ENCODE data around the gene SF3B2.
"Not testable (repeated sequence)": the region's sequence is repeated elsewhere in the genome, so short reads cannot be mapped to it uniquely, and the experiment has no call there.

The SF3B2 gene

DNA sequence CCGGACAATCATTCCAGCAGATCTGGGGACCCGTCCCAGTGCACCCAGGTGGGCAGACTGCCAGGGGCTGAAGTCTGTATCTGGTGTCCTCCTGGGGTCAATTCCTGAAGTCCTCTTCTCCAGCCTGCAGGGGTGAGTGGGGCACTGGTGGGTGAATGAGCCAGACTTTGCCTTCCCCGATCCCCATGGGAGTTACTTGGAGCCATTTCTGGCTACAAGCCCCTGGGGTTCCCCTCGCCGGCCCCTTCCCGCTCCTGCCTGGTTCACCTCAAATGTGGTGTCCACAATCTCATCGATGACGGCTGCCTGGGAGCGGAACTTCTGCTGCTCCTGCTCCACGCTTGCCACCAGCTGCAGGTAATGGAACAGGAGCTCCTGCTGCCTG, 35.4 kb upstream of the SF3B2 start:
- DNase-seq, result no peak

DNA sequence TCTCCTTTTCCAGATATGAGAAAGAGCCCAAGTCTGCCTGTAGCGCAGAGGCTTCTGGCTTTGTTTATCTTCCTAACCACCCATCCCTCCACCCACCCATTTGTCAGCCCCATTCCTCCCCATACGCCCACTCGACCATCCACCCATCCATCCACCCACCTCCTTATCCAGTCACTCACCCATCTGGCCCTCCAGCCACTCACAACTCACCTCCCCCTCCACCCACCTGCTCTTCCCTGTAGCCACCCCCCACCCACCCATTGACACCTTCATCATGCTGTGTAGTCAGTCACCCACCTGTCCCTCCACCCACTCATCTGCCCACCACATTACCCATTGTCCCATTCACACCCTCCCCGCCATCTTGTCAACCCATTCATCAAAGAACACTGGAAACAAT, 34.8 kb upstream of the SF3B2 start:
- no peak for DNase-seq

DNA sequence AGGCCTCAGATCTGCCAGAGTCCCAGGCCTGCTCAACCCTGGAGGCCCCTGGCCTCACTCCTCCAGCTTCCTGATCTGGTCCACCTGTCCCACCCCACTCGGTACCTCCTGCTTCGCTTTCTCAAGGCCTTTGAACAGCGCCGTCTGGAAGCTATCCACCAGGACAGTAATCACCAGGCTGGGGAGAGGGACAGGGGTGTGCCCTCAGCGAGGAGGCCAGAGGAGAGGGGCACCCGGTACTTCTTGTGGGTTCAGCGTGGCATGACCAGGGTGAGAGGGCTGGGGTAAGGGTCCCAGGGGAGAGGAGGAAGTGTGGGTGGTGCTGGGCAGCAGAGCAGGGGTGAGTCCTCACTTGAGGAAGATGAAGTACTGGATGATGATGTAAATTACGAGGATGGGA, 32.0 kb upstream of the SF3B2 start:
- no peak for DNase-seq

DNA sequence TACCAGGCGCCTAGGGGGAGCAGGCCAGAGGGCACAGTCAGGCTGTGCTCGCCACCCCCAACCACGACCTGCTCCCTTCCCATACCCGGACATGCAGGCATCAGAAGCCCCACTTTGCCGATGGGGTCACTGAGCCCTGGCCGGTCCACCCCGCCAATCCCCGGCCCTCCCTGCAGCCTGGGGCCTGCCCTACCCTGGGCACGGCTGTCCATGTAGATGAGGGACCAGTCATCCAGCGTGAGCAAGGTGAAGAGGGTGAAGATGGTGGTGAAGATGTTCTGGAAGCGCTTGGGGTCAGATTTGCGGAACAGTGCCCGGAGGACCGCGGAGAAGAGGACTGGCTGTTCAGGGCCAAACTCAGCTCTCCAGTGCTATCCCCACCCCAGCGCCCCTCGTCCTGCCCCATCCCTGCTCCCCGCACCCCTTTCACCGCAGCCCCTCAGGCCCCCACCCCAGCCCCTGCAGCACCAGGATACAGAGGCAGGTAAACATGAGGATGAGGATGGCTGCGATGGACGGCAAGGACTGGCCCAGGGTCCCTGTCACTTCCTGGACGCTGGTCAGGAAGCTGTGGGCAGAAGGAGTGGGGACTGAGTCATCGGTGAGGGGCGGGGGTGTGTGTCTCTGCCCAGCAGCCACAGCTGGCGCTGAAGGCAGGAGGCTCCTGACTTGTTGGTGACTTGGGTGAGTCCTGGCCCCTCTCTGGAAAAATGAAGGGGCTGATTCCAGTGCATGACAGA, 31.4 kb upstream of the SF3B2 start:
- no peak for DNase-seq

DNA sequence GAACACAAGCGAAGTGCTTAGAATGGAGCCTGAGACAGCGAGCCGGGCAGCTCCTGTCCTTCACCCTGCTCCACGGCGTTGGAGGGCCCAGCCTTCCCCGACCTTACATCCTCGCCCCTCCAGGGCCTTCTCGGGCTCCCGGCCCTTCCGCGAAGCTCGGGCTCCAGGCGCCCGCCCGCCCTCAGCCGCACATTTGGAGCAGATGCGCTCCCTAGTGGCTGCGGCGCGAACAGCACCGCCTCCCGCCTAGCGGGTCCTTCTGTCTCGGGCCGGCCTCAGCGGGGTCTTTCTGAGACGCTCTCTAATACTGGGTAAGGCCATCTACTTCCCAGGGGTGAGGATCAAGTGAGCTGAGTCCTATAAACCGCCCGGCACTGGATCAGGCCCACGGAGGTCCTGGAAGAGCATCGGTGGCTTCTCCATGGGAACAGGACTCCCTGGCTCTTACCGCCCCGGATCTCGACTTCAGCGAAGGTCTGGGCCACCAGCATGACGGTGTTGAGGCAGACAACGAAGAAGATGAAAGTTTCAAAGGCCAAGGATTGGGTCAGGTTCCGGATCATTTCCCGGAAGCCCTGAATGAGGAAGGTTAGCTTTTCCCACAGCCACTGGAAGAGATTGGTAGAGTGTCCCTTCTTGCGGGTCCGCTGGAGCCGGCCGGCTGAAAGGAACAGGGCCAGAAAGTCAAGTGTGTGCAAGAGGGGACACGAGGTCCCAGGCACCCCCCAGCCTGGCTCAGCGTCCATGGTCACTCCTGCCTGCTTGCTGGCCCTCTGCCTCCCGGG, 29.6 kb upstream of the SF3B2 start:
- DNase-seq, result no peak

DNA sequence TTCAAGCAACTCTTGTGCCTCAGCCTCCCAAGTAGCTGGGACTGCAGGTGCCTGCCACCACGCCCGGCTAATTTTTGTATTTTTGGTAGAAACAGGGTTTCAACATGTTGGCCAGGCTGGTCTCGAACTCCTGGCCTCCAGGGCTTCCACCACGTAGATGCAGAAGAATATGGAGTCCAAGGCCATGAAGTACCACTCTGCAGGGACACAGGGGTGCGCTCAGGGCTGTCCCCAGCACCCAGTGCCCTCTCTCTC, 29.1 kb upstream of the SF3B2 start:
- not testable (repeated sequence) for DNase-seq

DNA sequence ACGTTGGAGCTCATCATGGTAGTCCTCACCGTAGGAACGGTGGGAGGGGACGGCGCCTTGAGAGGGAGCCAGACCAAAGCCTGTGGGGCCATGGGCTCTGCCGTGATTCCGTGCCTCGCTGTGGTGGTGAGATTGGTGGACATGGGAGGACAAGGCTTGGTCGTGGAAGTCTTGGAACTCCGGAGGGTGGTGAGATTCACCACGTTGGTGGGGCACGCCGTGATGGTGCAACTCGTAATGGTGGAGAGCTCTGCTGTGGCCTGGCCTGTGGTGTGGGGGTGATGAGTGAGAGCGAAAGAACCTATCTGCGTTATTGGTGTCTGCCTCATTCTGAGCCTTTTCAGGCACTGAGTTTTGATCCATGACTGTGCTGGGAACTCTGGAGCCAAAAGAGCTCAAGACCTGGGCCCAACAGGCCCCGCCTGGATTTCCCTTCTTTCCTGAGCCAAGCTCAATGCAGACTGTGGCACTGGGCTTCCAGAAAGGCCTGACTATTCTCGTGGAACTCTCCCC, 26.1 kb upstream of the SF3B2 start, which contains the start of gene CATSPER1:
Gene CATSPER1, minus strand, starts transcription at position 463 of the 513 bp plus-strand sequence. Its CDS starts 100 bp downstream, at position 363.
- no peak for DNase-seq

DNA sequence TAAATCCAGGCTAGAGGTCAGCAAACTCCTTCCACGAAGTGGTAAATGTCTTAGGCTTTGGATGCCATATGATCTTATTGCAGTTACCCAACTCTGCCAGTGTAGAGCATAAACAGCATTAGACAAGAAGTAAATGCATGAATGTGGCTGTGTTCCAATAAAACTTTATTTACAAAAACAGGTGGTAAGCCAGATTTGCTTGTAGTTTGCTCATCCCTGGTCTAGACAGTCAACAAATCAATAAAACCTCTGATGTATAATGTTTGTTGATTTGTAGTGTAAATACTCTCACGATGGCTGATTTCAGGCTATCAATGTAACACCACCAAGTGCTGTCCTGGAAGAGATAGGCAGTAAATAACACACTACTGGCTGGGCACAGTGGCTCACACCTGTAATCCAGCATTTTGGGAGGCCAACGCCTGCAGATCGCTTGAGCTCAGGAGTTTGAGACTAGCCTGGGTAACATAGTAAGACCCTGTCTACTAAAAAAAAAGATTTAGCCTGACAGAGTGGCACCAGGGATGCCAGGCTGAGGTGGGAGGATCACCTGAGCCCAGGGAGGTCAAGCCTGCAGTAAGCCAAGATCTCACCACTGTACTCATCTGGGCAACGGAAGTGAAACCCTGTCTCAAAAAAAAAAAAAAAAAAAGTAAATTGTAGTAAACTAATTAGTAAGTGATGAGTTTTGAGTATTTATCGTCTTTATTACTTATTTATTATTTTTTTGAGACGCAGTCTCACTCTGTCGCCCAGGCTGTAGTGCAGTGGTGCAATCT, 19.0 kb upstream of the SF3B2 start:
- DNase-seq, result no peak

DNA sequence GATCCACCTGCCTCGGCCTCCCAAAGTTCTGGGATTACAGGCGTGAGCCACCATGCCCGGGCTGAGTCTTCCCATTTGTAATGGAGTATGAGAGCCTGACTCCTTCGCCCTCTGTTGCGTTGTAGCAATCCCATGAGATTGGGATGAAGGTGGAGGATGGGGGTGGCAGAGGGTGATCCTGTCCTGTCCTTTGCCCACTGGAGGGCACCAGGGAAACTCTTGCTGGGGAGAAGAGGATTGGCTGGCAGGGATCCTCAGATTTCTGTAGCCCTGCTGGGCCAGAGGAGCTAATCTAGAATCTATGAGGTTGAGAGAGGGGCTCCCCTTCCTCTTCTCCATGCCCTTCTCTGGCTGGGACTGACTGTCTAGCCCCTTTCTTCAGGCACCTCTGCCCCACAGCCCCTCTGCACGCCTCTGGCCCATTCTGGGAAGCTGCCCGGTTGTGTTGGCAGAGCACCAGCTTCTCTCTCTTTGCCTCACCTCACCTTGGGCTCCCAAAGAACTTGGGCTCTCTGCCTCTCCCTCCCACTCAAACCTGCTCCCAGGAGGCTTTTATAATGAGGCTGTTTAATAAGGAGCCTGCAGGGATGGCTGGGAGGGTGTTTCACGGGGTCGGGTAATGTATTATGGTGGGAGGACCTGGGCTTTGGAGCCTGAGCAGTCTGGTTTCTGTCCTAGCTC, 16.4 kb upstream of the SF3B2 start:
- no peak for DNase-seq

DNA sequence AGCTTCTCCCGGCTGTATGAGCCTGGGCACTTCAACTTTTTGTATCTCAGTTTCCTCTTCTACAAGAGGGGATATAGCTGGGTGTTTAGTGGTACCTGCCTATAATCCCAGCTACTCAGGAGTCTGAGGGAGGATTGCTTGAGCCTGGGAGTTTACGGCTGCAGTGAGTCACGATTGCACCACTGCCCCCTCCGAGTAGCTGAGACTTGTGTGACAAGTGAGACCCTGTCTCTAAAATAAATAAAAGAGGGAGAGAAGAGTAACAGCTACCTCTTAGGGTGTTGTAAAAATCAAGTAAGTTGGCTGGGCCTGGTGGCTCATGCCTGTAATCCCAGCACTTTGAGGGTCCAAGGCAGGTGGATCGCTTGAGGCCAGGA, 15.8 kb upstream of the SF3B2 start:
- no peak for DNase-seq

DNA sequence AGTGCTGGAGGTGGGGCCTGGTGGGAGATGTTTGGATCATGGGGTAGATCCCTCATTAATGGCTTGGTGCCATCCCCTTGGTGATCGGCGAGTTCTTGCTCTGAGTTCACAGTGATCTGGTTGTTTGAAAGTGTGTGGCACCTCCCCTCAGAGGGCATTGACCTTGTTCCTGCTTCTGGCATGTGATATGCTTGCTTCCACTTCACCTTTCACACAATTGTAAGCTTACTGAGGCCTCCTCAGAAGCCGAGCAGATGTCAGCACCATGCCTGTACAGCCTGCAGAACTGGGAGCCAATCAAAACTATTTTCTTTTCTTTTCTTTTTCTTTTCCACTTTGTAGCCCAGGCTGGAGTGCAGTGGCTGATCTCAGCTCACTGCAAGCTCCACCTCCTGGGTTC, 14.8 kb upstream of the SF3B2 start:
- no peak for DNase-seq

DNA sequence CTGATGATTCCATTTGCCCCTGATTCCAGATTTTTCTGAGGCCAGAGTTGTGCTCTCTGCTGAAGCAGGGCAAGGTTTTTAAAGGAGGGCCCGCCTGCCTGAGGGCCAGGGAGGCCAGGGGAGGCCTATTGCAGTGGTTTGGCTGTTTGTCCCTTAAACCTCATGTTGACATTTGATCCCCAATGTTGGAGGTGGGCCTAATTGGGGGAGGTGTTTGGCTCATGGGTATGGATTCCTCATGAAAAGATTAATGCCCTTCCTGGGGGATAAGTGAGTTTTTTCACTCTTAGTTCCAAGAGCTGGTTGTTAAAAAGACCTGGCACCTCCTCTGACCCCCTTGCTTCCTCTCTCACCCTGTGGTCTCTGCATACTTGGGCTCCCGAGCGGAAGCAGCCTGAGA, 12.4 kb upstream of the SF3B2 start:
- no peak for DNase-seq

DNA sequence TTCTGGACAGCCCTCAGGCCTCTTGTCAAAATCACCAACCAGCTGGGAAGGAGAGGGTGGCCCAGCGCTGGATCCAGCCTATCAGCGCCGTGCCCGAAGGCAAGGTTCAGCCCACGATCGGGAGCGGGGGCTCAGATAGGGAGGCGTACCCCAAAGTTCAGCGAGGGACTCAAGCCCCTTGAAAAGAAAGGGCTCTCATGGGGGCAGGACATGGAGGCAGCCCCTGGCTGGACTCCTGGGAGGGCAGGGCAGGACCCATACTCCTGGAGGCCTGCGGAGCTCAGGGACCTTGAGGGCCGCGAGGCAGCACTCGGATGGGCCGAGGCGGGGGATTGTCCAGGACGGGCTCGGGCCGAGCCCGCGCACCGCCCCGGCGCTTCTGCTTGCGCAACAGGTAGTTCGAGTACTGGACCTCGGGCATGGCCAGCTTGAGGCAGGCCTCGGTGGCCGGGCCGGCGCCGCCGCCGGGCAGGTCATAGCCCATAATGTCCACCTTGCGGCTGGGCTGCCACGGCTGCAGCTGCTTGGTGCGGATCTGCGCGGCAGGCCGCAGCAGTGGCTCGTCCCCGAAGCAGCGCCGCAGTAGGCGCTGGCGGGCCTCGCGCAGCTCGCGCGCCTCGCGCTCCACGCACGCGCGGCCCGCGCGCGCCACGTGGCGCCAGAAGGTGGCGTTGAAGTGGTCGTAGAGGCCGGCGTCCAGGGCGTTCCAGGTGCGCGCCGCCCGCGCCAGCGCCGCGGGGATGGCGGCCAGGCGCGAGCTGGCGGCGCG, 9.8 kb upstream of the SF3B2 start:
- DNase-seq, result no peak

DNA sequence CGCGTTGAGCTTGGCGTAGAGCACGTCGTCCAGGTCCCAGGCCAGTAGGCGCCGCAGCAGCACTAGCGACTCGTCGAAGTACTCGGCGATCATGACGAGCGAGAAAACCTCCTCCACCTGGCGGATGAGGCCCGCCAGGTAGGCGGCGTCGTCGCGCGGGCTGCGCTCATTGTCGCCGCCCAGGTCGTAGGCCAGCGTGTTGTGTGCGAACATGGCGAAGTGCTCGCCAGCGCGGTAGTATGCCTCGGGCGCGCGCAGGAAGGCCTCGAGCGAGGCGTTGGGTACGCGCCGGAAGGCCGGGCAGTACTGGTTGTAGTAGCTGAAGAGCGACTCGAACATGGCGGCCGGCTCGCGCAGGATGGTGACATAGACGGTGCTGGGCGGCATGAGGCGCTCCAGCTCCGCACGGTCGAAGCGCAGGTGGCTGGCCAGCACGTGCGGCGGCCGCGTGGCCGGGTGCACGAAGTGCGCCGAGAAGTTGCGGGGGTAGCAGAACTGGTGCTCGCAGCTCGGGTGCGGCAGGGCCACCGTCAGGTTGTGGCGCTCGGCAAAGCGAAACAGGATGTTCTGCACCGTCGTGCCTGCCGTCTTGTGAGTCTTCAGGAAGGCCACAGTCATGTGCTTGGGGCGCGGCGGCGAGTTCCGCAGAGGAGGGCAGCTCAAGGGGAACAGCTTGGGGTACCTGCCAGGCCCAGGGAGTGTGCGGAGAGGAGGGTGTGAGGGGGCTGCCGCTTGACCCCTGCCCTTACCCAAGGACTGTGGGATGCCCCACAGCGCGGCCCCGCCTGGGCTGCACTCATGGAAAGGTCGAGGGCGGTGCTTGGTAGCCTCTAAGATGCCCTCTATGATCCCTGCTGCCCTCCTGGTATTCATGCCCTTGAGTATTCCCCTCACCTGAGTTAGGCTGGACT, 8.9 kb upstream of the SF3B2 start:
- no peak for DNase-seq

DNA sequence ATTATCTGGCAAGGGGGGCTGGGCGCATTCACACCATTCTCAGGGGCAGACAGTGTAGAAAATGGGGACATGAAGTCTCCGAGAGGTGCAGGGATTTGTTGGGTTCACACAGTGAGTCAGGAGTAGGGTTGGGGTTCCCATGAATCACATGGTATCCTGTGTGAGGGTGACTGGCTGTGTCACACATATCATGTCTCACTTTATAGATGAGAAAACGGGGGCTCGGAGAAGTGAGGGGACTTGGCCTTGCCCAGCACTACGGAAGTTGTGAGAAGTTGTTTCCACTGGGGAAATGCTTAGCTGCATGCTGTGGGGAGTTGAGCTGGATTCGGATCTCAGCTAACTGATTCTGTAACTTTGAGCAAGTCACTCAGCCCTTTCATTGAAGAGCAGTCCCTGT, 7.4 kb upstream of the SF3B2 start:
- no peak for DNase-seq

DNA sequence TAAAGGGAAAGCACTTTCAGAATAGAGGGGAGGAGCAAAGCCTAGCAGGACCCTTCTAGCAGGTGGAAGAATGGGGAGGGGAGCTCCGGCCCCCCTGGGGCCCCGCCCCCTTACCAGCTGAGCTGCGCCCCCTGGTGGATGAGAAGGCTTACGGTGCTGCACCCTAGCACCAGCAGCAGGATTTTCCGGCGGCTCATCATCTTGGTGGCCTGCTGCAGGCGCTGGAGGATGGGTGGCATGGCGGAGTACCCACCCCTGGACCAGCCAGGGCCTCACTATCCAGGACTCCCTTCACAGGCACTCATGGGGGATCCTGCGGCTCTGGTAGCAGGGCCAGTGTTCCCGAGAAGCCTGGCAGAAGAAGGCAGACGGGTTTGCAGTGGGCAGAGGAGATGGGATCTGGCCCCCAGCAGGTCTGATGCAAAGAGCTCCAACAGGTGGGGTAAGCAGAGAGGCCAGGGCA, 7.0 kb upstream of the SF3B2 start:
- DNase-seq, result peak; percentile 14

DNA sequence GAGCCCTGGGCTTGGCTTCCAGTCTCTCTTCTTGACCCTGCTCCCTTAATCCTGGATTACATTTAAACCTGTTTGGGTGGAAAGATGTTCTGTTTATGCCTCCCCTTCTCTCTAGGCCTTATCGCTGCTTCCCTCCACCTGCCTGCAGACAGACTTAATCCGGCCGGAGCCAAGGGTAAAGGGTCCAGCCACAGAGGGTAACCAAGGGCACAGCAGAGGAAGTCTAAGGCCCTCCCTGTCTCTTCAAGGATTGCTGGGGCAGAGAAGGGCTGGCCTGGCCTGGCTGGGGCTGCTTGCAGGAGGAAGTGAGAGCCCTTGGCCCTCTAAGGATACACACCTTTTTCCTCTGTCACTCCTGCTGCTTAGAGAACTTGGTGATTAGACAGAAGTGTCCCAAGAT, 5.3 kb upstream of the SF3B2 start:
- DNase-seq, result no peak

DNA sequence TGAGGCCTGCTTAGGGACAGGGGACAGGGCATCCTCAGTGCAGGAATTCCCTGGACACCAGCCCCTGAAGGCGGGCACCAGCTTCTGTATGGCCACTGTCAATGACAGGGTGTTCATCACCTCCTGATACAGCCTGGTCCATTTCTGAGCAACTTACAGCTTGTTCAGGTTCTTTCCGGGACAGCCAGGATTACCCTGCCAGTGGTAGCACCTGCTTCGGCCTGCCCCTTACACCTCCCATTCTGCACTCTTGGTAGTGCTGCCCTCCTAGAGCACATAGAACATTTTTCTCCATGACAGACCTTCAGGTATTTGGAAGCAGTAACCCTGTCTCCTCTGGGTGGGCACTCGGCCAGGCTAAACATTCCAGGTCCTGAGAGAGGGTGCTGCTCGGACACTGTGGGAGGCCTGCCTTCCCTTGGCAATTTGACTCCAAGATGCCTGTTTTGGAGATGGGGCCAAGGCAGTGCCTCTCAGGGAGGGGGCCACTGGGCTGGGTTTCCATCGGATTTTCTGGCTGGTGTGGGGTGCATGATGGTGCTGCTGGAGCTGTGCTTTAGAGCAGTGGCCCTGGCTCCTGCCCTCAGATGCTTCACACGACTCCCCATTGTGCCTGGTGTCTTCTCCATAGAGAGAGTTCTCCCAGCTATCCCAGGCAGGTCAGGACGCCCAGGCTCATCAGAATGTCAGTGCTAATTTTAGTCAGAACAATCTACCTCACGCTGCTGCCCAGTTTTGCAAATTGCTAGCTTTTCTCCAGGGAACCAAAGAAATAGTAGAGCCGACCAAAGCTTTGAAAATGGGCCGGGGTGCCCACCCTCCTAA, 4.4 kb upstream of the SF3B2 start:
- no peak for DNase-seq

DNA sequence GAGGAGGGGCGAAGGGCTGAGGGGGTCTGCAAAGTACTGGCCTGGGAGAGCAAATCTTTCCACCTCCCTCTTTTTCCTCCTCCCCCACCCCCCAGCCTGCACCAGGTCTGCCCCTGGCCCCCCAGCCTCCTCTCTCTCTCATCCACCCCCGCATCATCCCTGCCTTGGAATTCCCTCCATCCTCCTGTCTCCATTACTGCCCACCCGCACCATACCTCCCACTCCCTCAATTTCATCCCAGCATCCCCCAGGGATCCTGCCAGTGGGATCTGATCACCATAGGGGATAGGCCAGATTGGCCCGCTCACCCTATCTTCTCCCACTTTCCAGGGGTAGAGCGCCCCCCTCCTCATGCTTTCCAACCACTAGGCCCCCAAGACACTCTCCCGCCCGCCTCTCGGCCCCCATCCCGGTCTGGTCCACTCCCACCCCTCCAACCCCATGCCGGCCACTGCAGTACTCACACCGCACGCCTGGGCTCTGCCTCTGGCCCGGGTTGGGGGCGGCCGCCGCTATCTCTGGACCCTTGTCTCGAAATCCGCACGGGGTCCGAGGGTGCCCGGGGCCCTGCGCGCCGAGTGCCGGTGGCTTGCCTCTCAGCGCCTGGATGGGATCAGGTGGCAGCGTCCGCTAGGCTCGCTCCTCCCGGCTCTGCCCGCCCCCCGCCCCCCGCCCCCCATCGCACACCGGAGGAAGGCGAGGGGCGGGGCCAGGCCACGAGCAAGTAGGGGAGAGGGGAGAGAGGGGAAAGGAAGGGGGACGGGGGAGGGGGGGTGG, 3.4 kb upstream of the SF3B2 start, which contains the start of gene GAL3ST3:
Gene GAL3ST3, minus strand, starts transcription at position 615 of the 777 bp plus-strand sequence. CDS start 3,746 bp downstream, outside the sequence.
- DNase-seq, result no peak

Measured in DMS 273 treated with DMSO at 0.1 percent for 48 hours (cell line).